HEK293 (cell line): ENCODE data around the gene ZXDC.

Experiments used
- BCL11A ChIP-seq: fragments of 450-650 bp; formaldehyde crosslinking; IDR thresholded peaks from 2 replicates; pipeline ENCODE4 v1.5.1; 2016; ENCODE audit warnings: low read depth, missing biosample characterization, missing genetic modification characterization
- IKZF3 ChIP-seq: fragments of 450-650 bp; IDR thresholded peaks from 2 replicates; pipeline ENCODE4 v1.5.0; 2018; ENCODE audit warnings: missing biosample characterization, mild to moderate bottlenecking, missing genetic modification characterization, moderate library complexity
- KLF9 ChIP-seq: fragments of 450-650 bp; formaldehyde crosslinking; IDR thresholded peaks from 2 replicates; pipeline ENCODE4 v1.5.1; 2016; ENCODE audit warnings: missing biosample characterization, missing genetic modification characterization, low read depth
- PBX3 ChIP-seq: sonication (generic); formaldehyde crosslinking; IDR thresholded peaks from 2 replicates; pipeline ENCODE4 v1.8.1; 2022; ENCODE audit warnings: mild to moderate bottlenecking, moderate library complexity, missing genetic modification reagents
- SP3 ChIP-seq: fragments of 450-650 bp; formaldehyde crosslinking; IDR thresholded peaks from 2 replicates; pipeline ENCODE4 v1.5.1; 2016; ENCODE audit warnings: missing biosample characterization, missing genetic modification characterization
- ZBTB26 ChIP-seq: fragments of 450-650 bp; formaldehyde crosslinking; optimal IDR thresholded peaks from 2 replicates; pipeline ENCODE3; 2016; ENCODE audit warnings: missing biosample characterization, mild to moderate bottlenecking, missing genetic modification characterization
- ZBTB8A ChIP-seq: fragments of 450-650 bp; formaldehyde crosslinking; IDR thresholded peaks from 2 replicates; pipeline ENCODE4 v1.5.1; 2016; ENCODE audit warnings: missing biosample characterization, missing genetic modification characterization
- ZEB2 ChIP-seq: fragments of 450-650 bp; formaldehyde crosslinking; IDR thresholded peaks from 2 replicates; pipeline ENCODE4 v1.5.1; 2016; ENCODE audit warnings: missing biosample characterization, missing genetic modification characterization
- ZNF184 ChIP-seq: fragments of 450-650 bp; IDR thresholded peaks from 2 replicates; pipeline ENCODE4 v1.5.1; 2018; ENCODE audit warnings: missing biosample characterization, mild to moderate bottlenecking, missing genetic modification characterization
- ZNF223 ChIP-seq: fragments of 450-650 bp; formaldehyde crosslinking; IDR thresholded peaks from 2 replicates; pipeline ENCODE4 v1.5.1; 2016; ENCODE audit warnings: missing biosample characterization, missing genetic modification characterization
- ZNF341 ChIP-seq: fragments of 450-650 bp; formaldehyde crosslinking; IDR thresholded peaks from 2 replicates; pipeline ENCODE4; 2016; ENCODE audit warnings: low read depth, missing biosample characterization, missing genetic modification characterization
- ZNF350 ChIP-seq: fragments of 450-650 bp; formaldehyde crosslinking; IDR thresholded peaks from 2 replicates; pipeline ENCODE4 v1.5.0; 2017; ENCODE audit warnings: missing biosample characterization, mild to moderate bottlenecking, missing genetic modification characterization
- ZNF404 ChIP-seq: fragments of 450-650 bp; formaldehyde crosslinking; IDR thresholded peaks from 2 replicates; pipeline ENCODE4 v1.5.1; 2017; ENCODE audit warnings: missing biosample characterization, missing genetic modification characterization
- ZNF677 ChIP-seq: fragments of 450-650 bp; IDR thresholded peaks from 2 replicates; pipeline ENCODE4 v1.5.0; 2018; ENCODE audit warnings: missing biosample characterization, mild to moderate bottlenecking, missing genetic modification characterization, moderate library complexity
- ZNF701 ChIP-seq: fragments of 450-650 bp; formaldehyde crosslinking; IDR thresholded peaks from 2 replicates; pipeline ENCODE4 v1.5.1; 2016; ENCODE audit warnings: missing biosample characterization, missing genetic modification characterization
- ZNF768 ChIP-seq: fragments of 450-650 bp; formaldehyde crosslinking; IDR thresholded peaks from 2 replicates; pipeline ENCODE4 v1.5.1; 2018; ENCODE audit warnings: missing biosample characterization, mild to moderate bottlenecking, missing genetic modification characterization
- ZSCAN5A ChIP-seq: fragments of 450-650 bp; formaldehyde crosslinking; IDR thresholded peaks from 2 replicates; pipeline ENCODE4 v1.5.1; 2016; ENCODE audit warnings: missing biosample characterization, missing genetic modification characterization
- ZXDB ChIP-seq: fragments of 450-650 bp; formaldehyde crosslinking; IDR thresholded peaks from 2 replicates; pipeline ENCODE4 v1.5.1; 2016; ENCODE audit warnings: missing biosample characterization, missing genetic modification characterization
- TF ChIP-seq, protein P1 (sequence below): fragments of 450-650 bp; formaldehyde crosslinking; IDR thresholded peaks from 2 replicates; pipeline ENCODE4 v1.5.1; 2016; ENCODE audit warnings: missing biosample characterization, missing genetic modification characterization
- TF ChIP-seq, protein P2 (sequence below): fragments of 450-650 bp; IDR thresholded peaks from 2 replicates; pipeline ENCODE4 v1.5.1; 2018; ENCODE audit warnings: missing biosample characterization, mild to moderate bottlenecking, missing genetic modification characterization
- TF ChIP-seq, protein P3 (sequence below): fragments of 450-650 bp; formaldehyde crosslinking; IDR thresholded peaks from 2 replicates; pipeline ENCODE4 v1.5.1; 2016; ENCODE audit warnings: missing biosample characterization, missing genetic modification characterization, borderline replicate concordance
- TF ChIP-seq, protein P4 (sequence below): fragments of 450-650 bp; formaldehyde crosslinking; IDR thresholded peaks from 2 replicates; pipeline ENCODE4 v1.5.1; 2016; ENCODE audit warnings: missing biosample characterization, missing genetic modification characterization
- TF ChIP-seq, protein P5 (sequence below): fragments of 450-650 bp; formaldehyde crosslinking; IDR thresholded peaks from 2 replicates; pipeline ENCODE4 v1.5.1; 2016; ENCODE audit warnings: missing biosample characterization, missing genetic modification characterization

The ZXDC gene

DNA sequence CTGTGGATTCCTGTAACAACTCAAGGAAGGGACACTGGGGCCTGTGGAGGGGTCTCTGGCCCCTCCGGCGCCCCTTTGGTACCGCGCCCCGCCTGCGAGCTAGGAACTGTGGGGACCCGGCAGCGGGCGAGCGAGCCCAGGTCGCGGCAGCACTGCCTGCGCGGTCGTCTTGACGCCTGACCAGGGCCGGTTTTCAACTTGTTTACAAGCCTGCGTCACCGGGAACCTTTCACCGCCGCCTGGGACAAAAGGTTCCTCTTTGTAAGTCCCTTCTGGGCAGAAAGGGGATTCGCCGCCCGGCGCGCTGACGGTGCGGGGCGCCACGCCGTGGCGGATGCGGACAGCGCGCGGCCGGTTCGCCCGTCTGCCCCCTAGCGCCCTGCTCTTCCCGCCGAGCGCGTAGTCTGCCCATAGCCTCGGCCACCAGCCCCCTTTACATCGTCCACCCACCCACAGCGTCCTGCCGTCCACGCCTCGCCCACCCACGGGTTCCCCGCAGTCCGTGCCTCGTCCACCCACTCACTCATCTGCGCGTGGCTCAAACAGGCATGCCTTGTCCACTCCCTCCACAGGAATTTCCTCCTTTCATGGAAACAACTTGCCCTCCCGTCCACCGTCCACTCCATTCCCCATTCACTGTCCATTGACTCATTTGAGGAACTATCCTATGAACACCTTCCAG, 86.4 kb downstream of the ZXDC start (continued):
- TF ChIP-seq ZBTB26 (tag by site-specific recombination) (peak; percentile 46), PBX3 (no peak), ZNF350 (tag by site-specific recombination) (no peak), SP3 (tag by site-specific recombination) (no peak), ZNF701 (tag by site-specific recombination) (no peak), ZNF677 (peak; percentile 61; the same call in 1 of the 2 replicates), BCL11A (no peak), ZSCAN5A (0 out of 2 replicates have a peak, but pooled peaks have one; percentile 23), ZEB2 (tag by site-specific recombination) (no peak), ZNF223 (tag by site-specific recombination) (no peak), ZNF184 (tag by site-specific recombination) (no peak), ZNF404 (tag by site-specific recombination) (no peak), IKZF3 (no peak), ZNF768 (tag by site-specific recombination) (no peak), ZBTB8A (tag by site-specific recombination) (peak; percentile 83), ZXDB (tag by site-specific recombination) (peak; percentile 36; the same call in 1 of the 2 replicates), KLF9 (tag by site-specific recombination) (no peak; the same call in 1 of the 2 replicates), ZNF341 (tag by site-specific recombination) (no peak)
- TF ChIP-seq, protein P1, sequence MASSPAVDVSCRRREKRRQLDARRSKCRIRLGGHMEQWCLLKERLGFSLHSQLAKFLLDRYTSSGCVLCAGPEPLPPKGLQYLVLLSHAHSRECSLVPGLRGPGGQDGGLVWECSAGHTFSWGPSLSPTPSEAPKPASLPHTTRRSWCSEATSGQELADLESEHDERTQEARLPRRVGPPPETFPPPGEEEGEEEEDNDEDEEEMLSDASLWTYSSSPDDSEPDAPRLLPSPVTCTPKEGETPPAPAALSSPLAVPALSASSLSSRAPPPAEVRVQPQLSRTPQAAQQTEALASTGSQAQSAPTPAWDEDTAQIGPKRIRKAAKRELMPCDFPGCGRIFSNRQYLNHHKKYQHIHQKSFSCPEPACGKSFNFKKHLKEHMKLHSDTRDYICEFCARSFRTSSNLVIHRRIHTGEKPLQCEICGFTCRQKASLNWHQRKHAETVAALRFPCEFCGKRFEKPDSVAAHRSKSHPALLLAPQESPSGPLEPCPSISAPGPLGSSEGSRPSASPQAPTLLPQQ (tag by site-specific recombination): 0 out of 2 replicates have a peak, but pooled peaks have one; percentile 43
- TF ChIP-seq, protein P2, sequence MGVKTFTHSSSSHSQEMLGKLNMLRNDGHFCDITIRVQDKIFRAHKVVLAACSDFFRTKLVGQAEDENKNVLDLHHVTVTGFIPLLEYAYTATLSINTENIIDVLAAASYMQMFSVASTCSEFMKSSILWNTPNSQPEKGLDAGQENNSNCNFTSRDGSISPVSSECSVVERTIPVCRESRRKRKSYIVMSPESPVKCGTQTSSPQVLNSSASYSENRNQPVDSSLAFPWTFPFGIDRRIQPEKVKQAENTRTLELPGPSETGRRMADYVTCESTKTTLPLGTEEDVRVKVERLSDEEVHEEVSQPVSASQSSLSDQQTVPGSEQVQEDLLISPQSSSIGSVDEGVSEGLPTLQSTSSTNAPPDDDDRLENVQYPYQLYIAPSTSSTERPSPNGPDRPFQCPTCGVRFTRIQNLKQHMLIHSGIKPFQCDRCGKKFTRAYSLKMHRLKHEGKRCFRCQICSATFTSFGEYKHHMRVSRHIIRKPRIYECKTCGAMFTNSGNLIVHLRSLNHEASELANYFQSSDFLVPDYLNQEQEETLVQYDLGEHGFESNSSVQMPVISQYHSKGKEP (tag by site-specific recombination): no peak
- TF ChIP-seq, protein P3, sequence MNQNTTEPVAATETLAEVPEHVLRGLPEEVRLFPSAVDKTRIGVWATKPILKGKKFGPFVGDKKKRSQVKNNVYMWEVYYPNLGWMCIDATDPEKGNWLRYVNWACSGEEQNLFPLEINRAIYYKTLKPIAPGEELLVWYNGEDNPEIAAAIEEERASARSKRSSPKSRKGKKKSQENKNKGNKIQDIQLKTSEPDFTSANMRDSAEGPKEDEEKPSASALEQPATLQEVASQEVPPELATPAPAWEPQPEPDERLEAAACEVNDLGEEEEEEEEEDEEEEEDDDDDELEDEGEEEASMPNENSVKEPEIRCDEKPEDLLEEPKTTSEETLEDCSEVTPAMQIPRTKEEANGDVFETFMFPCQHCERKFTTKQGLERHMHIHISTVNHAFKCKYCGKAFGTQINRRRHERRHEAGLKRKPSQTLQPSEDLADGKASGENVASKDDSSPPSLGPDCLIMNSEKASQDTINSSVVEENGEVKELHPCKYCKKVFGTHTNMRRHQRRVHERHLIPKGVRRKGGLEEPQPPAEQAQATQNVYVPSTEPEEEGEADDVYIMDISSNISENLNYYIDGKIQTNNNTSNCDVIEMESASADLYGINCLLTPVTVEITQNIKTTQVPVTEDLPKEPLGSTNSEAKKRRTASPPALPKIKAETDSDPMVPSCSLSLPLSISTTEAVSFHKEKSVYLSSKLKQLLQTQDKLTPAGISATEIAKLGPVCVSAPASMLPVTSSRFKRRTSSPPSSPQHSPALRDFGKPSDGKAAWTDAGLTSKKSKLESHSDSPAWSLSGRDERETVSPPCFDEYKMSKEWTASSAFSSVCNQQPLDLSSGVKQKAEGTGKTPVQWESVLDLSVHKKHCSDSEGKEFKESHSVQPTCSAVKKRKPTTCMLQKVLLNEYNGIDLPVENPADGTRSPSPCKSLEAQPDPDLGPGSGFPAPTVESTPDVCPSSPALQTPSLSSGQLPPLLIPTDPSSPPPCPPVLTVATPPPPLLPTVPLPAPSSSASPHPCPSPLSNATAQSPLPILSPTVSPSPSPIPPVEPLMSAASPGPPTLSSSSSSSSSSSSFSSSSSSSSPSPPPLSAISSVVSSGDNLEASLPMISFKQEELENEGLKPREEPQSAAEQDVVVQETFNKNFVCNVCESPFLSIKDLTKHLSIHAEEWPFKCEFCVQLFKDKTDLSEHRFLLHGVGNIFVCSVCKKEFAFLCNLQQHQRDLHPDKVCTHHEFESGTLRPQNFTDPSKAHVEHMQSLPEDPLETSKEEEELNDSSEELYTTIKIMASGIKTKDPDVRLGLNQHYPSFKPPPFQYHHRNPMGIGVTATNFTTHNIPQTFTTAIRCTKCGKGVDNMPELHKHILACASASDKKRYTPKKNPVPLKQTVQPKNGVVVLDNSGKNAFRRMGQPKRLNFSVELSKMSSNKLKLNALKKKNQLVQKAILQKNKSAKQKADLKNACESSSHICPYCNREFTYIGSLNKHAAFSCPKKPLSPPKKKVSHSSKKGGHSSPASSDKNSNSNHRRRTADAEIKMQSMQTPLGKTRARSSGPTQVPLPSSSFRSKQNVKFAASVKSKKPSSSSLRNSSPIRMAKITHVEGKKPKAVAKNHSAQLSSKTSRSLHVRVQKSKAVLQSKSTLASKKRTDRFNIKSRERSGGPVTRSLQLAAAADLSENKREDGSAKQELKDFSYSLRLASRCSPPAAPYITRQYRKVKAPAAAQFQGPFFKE (tag by site-specific recombination): no peak
- TF ChIP-seq, protein P4, sequence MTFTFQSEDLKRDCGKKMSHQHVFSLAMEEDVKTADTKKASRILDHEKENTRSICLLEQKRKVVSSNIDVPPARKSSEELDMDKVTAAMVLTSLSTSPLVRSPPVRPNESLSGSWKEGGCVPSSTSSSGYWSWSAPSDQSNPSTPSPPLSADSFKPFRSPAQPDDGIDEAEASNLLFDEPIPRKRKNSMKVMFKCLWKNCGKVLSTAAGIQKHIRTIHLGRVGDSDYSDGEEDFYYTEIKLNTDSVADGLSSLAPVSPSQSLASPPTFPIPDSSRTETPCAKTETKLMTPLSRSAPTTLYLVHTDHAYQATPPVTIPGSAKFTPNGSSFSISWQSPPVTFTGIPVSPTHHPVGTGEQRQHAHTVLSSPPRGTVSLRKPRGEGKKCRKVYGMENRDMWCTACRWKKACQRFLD (tag by site-specific recombination): no peak
- TF ChIP-seq, protein P5, sequence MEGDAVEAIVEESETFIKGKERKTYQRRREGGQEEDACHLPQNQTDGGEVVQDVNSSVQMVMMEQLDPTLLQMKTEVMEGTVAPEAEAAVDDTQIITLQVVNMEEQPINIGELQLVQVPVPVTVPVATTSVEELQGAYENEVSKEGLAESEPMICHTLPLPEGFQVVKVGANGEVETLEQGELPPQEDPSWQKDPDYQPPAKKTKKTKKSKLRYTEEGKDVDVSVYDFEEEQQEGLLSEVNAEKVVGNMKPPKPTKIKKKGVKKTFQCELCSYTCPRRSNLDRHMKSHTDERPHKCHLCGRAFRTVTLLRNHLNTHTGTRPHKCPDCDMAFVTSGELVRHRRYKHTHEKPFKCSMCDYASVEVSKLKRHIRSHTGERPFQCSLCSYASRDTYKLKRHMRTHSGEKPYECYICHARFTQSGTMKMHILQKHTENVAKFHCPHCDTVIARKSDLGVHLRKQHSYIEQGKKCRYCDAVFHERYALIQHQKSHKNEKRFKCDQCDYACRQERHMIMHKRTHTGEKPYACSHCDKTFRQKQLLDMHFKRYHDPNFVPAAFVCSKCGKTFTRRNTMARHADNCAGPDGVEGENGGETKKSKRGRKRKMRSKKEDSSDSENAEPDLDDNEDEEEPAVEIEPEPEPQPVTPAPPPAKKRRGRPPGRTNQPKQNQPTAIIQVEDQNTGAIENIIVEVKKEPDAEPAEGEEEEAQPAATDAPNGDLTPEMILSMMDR (tag by site-specific recombination): peak; percentile 99
